Type B pancreatic cell (in vitro differentiated cells): Measurements from ENCODE around the gene TYMS. TPM values are rescaled to one million over a fixed set of nuclear protein-coding genes. Genes with fewer than 3 reads are reported as not detected.
A peak's percentile ranks its signal among the peaks of the same experiment; 100 is the strongest.

Source experiments
- DNase-seq: peaks from one replicate; pipeline ENCODE4 v3.0.0; 2021; ENCODE audit warnings: mixed read lengths; ENCODE audit not compliant: unreplicated experiment; ENCODE audit errors: extremely low spot score
- H3K27ac Mint-ChIP-seq: 2 replicates; pipeline ENCODE4 v1.8.0; 2021; ENCODE audit warnings: mild to moderate bottlenecking, mixed read lengths
- H3K27me3 Mint-ChIP-seq: 2 replicates; pipeline ENCODE4 v1.8.0; 2021; ENCODE audit warnings: mixed read lengths
- H3K36me3 Mint-ChIP-seq: 2 replicates; pipeline ENCODE4 v1.8.0; 2021; ENCODE audit warnings: mixed read lengths
- H3K4me1 Mint-ChIP-seq: one replicate; pipeline ENCODE4 v1.8.0; 2021; ENCODE audit warnings: mixed read lengths; ENCODE audit not compliant: unreplicated experiment
- H3K4me3 Mint-ChIP-seq: 2 replicates; pipeline ENCODE4 v1.8.0; 2021; ENCODE audit warnings: mild to moderate bottlenecking, mixed read lengths
- H3K9me3 Mint-ChIP-seq: 2 replicates; pipeline ENCODE4 v1.8.0; 2021; ENCODE audit warnings: mixed read lengths
- CTCF ChIP-seq: fragments of 200-600 bp; sonication (generic); conservative IDR thresholded peaks from 2 replicates; pipeline ENCODE4 v1.5.0; 2021; ENCODE audit warnings: antibody characterized with exemption, mild to moderate bottlenecking
- total RNA-seq: library from RNA; stranded (reverse); gene quantifications from 2 replicates; pipeline ENCODE4 v1.2.1, GENCODE V29; 2021; ENCODE audit warnings: low replicate concordance

Gene TYMS
- total RNA-seq, 1 donor from 2014 or later = 143 TPM

- H3K36me3 Mint-ChIP-seq = peaks cover 38% of the 10 kb centered on the region
- no peak for DNase-seq
- H3K4me1 Mint-ChIP-seq = no peaks in the 10 kb centered on the region
- no peaks in the 10 kb centered on the region for H3K9me3 Mint-ChIP-seq
- no peaks in the 10 kb centered on the region for H3K27me3 Mint-ChIP-seq
- no peak for TF ChIP-seq CTCF
- no peak overlapping the region for H3K27ac Mint-ChIP-seq
- no peak overlapping the region for H3K4me3 Mint-ChIP-seq
Measured at GRCh38 chr18:666628-667027, 9.2 kb downstream of the TYMS start.

- TF ChIP-seq CTCF = no peak
- Mint-ChIP-seq H3K4me1 (no peaks in the 10 kb centered on the region), H3K36me3 (peaks cover 37% of the 10 kb centered on the region), H3K4me3 (no peak overlapping the region), H3K9me3 (no peaks in the 10 kb centered on the region), H3K27ac (peak overlapping the region; percentile 5), H3K27me3 (no peaks in the 10 kb centered on the region)
- DNase-seq = no peak
Measured at GRCh38 chr18:668260-668659, 10.8 kb downstream of the TYMS start.

GRCh38 chr18:669077-669476 is 11.6 kb downstream of the TYMS start:
- Mint-ChIP-seq H3K4me3 (no peak overlapping the region), H3K36me3 (peaks cover 37% of the 10 kb centered on the region), H3K27me3 (no peaks in the 10 kb centered on the region), H3K9me3 (no peaks in the 10 kb centered on the region), H3K27ac (no peak overlapping the region), H3K4me1 (no peaks in the 10 kb centered on the region)
- no peak for TF ChIP-seq CTCF
- peak; percentile 15 for DNase-seq

DNA sequence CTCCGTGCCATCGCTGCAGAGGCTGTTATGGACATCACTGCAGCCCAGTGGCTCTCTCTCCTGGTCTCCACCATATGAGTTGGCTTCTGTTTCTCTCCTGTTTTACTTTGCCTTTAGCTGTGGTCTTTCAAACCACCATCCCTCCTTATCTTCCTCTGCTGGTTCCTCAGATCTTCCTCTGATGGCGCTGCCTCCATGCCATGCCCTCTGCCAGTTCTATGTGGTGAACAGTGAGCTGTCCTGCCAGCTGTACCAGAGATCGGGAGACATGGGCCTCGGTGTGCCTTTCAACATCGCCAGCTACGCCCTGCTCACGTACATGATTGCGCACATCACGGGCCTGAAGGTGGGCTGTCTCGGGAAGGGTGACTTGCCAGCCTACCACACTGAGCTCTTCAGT is 13.1 kb downstream of the TYMS start:
- no peak for TF ChIP-seq CTCF
- peak; percentile 45 for DNase-seq
- Mint-ChIP-seq H3K4me3 (no peak overlapping the region), H3K4me1 (no peaks in the 10 kb centered on the region), H3K27ac (no peak overlapping the region), H3K9me3 (no peaks in the 10 kb centered on the region), H3K27me3 (no peaks in the 10 kb centered on the region), H3K36me3 (peaks cover 40% of the 10 kb centered on the region)

DNA sequence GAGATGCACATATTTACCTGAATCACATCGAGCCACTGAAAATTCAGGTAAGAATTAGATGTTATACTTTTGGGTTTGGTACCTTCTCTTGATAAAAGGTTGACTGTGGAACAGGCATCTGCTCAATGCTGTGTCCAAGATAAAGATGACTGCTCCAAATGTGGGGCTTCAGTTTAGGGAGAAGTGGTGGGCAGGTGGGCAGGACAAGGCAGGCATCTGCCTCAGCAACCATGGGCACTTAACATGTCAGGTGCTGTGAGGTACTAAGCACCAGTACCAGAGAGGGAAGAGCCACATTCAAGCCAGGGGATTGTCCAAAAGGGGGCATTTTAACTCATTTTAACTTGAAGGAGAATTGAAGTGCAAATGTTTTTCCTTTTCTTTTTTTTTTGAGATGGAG is 14.0 kb downstream of the TYMS start:
- Mint-ChIP-seq H3K27ac (no peak overlapping the region), H3K9me3 (no peaks in the 10 kb centered on the region), H3K27me3 (no peaks in the 10 kb centered on the region), H3K4me1 (no peaks in the 10 kb centered on the region), H3K36me3 (peaks cover 41% of the 10 kb centered on the region), H3K4me3 (no peak overlapping the region)
- no peak for DNase-seq
- TF ChIP-seq CTCF = no peak

DNA sequence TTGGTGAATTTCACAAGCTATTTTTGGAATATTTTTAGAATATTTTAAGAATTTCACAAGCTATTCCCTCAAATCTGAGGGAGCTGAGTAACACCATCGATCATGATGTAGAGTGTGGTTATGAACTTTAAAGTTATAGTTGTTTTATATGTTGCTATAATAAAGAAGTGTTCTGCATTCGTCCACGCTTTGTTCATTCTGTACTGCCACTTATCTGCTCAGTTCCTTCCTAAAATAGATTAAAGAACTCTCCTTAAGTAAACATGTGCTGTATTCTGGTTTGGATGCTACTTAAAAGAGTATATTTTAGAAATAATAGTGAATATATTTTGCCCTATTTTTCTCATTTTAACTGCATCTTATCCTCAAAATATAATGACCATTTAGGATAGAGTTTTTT is 15.9 kb downstream of the TYMS start:
- H3K36me3 Mint-ChIP-seq = peaks cover 36% of the 10 kb centered on the region
- no peak overlapping the region for H3K4me3 Mint-ChIP-seq
- TF ChIP-seq CTCF = no peak
- no peaks in the 10 kb centered on the region for H3K27me3 Mint-ChIP-seq
- no peak overlapping the region for H3K27ac Mint-ChIP-seq
- no peaks in the 10 kb centered on the region for H3K9me3 Mint-ChIP-seq
- H3K4me1 Mint-ChIP-seq = no peaks in the 10 kb centered on the region
- no peak for DNase-seq
